Activated CD4-positive, alpha-beta T cell treated with anti-CD3 and anti-CD28 coated beads for 48 hours (primary cell): ENCODE measurements around the gene OR6N2.

Source experiments
- DNase-seq: peaks from one replicate; pipeline ENCODE4 v3.0.0-alpha.2; 2020

The OR6N2 gene

DNA sequence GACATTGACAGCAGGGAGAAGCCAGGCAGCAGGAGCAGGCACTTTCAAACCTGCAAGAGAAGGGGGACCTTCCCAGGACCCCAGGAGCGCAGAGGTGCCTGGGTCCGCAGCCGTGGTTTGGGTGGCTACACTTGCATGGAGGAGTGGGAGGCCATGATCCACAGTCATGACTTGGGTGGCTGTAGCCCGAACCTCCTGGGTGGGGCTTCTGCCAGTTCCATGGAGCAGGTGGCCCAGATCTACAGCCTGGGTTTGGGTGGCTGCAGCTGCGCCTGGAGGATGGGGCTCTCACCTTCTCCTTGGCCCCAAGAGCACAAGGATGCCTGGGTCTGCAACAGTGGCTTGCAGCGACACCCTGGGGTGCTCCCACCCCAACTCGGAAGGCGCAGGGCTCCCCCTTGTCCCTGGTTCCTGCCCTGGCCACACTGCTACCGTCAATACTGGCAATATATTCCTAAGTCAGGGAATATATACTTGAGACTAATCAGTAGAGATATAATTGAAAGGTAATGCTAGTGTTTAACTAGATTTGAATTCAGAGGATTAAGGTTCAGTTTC lies 28.8 kb downstream of the OR6N2 start:
- DNase-seq, result no peak

DNA sequence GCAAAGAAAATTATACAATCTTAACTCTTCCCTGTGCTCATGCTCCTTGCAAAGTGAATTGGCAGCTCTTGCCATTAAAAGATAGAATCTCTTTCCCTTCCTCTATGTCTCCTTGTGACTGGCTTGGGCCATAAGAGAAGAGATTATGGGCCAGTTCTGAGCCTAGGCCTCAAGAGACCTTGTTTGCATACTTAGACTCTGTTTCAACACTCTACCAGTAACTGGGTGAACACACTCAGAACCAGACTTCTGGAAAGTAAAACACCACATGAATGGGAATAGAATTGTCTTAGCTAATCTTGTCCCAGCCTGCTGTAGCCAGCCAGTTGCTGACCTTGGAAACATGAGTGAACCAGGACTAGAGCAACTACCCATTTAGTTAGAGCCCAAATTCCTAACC lies 45.2 kb downstream of the OR6N2 start:
- no peak for DNase-seq

DNA sequence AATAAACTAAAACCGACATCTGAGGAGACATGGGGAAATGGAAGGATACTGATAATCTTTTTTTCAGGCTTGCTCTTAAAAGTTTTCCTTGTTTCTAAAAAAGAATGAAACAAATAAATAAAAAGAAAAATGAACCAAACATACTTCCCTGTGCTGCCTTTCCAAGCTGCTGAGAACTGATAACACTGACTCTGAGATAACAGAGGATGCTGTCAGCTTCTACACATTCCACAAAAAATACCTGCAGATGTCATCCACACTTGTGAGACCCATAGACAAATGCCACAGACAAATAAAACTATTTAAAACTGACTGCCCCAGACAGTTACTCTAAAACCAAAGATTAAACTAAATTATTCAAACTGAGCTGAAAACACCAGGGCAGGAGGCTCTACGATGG lies 48.5 kb downstream of the OR6N2 start:
- no peak for DNase-seq

DNA sequence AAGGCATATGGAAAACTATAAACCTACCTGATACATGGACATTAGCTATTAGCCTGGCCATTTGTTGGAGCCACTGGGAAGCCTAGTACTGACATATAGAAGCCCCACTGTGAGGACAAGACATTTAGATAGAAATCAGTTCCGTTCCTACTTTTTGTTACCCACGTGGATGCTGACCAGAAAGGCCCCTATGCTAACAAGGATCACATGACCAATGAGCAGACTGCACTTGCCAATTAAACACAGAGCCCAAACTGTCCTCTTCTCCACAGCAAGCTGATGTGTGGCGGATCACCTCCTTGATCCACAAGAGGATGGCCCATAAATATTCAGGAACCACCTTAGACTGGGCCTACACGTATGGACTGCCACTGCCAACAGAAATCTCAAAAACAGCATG lies 49.3 kb downstream of the OR6N2 start:
- DNase-seq, result no peak

DNA sequence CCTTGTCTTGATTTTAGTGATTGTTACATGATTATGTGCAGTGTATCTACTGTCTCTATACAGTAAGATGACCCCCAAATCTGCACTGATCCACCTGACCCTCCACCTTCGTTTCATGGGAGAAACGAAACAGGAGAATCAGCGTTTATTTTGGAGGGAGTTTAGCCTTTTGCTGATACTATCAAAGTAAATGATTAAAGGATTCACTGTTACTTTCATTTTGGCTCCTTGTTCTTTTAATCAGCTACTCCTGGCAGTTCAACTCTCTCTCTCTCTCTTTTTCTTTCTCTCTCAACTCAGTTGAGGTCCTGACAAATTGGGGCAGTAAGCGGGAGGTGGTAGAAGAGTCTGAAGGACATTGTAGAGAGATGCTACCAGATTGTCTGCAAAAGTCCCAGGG lies 50.6 kb downstream of the OR6N2 start:
- DNase-seq, result no peak

DNA sequence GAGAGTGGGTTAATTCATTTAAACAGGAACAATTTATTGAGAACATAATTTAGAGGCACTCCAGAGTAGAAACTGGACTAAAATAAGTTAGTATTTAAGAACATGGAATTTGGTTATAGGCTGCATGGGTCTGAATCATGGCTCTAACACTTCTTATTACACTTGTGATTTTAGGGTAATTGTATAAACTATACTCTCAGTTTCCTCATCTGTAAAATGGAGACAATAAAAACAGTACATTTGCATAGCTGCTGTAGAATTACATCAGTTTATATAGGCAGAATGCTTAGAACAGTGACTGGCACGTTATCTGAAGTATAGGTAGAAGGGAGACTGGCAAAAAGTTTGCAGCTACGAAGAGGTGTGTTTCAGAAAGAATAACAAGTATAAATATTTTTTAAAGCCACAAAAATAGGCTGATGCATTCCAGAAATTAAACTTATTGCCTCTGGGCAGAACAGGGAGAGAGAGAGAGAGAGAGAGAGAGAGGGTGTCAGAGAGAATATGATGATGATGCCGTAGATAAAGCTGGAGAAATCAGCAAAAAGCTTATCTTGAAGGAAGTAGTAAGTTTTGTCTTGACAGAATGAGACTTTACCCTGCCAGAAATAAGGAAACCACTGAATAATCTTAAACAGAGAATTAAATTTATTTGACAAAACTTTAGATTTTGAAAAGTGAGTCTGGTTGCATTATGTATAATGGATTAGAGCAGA lies 52.3 kb downstream of the OR6N2 start:
- no peak for DNase-seq

DNA sequence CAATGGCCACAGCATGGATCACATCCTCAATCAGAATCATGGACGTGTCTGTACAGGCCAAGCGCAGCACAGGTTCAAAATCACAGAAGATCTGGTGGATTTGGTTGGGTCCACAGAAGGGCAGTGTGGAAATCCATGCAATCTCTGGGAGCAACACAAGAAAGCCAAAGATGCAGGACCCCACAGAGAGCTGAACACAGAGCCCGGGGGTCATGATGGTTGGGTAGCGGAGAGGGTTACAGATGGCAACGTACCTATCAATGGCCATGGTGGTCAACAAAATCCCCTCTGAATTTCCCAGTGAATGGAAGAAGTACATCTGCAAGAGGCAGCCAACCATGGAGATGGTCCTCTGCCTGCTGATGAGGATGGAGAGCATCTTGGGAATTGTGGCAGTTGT lies 56.6 kb downstream of the OR6N2 start:
- no peak for DNase-seq
